Stimulated activated naive CD8-positive, alpha-beta T cell treated with anti-CD3 and anti-CD28 coated beads, Interleukin-15, Interleukin-2, amounts not matched to agents 100 U/mL and 50 U/mL, for 24 hours (primary cell): ENCODE results near the gene EXOC4.
"Not testable (repeated sequence)": the region's sequence is repeated elsewhere in the genome, so short reads cannot be mapped to it uniquely, and the experiment has no call there.

Source experiments
- ATAC-seq: fragments of 150-1000 bp; cut with Tn5 transposase; one replicate; pipeline ENCODE4 v1.10.0; 2021
- DNase-seq: peaks from one replicate; pipeline ENCODE4 v3.0.0; 2021

EXOC4 gene

DNA sequence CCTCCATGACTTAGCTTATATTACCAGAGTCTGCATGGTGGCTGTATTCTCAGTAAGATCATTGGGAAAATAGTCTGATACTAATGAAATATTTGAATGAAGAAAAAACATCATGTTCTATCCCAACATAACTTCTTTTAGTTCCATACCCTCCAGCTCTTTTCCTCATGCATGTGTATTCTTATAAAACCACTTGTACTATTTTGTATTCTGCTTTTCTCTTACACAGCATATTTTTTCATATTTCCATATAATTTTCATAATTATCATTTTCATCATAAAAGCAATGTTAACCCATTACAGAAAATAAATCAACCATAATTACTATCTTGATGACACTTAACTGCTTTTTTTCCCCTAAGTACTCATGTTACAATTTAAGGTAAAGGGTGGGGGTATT is 503.0 kb downstream of the EXOC4 start:
- DNase-seq = no peak

DNA sequence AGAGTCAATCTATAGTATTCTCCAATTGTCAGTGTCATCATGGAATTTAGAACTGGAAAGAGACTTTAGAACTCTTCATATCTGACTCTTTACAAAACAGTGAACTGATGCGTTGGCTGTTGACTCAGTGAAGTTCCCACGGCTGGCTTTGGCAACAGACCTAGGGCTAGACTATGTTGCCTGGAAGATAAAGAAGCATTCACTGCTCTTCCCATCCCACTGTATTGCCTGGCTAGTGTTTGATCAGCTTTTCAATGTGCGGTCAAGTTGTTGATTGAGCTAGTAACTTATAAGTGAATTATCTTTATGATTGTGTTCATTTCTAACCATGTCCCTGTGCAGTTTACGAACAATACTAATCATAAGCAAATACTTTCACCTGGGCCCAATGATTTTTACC is 508.6 kb downstream of the EXOC4 start:
- ATAC-seq = no peak
- DNase-seq = no peak

More for the DNA sequence above, 503.0 kb downstream of the EXOC4 start:
- ATAC-seq = no peak

DNA sequence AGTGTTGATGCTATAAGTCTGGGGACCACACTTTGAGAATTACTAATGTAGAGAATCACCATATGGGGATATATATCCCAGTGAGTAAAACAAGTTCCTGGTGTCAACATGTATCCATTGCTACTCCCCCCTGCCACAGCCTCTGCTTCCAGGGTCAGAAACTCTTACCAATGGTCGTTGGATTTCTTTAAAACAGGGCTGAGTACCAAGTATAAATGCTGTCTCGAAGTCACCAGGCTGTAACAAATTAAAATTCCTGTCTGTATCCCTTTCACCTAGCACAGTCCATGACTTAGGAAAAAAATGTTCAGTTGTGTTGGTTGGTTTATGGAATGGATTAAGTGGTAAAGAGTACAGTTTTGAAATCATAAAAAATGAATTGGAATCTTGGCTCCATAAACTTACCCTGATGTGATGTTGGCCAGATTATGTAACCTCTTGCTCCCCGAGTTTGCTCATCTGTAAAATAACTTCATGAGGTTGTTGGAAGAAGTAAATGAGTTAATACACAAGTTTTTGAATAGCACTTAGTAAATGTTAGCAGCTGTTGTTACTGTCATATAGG is 510.3 kb downstream of the EXOC4 start:
- no peak for ATAC-seq
- DNase-seq = no peak

DNA sequence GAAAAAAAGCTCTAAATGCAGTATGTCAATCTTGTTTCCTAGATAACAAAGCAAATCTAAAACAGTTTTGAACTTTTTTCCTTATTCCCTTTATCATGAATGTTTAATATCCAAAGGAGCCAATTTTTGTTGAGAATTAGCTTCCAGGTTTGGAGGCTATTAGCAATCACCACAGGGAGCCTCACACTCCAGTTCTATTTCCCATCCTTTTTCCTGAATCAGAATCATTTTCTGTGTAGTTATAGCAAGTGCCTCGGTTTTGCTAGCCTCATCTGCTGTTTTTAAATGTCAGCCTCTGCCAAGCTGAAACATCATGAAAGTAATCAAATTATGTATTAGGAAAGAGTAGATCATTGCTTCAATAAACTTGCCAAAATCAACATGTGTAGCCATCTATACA is 516.8 kb downstream of the EXOC4 start:
- ATAC-seq = no peak
- DNase-seq = no peak

DNA sequence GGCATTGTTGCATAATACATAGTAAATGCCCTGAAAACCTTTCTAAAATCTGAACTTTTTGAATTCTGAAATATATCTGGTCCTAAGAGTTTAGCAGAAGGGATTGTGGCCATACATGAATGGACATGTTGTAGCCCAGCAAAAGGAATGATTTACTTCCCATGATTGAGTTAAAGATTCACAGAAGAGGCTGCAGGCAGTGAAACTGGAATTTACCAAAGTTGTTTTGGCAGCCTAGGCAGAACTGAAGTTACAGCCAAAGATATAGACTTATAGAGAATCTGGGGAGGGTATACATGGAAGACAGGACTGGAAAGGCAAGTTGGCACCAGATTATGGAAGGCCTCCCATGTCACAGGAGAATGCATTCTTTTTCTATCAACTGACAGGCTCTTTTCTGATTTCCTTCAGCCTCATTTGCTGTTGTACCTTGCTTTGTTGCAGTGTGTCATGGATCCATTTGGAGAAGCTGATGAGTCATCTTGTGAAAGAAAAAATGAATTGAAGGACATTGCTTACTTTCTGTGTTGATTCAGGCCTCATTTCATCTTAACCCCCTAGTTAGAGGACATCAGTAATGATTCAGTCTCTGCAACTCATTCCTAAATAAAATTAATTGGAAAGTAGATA is 518.1 kb downstream of the EXOC4 start:
- DNase-seq (no peak), ATAC-seq (no peak)

DNA sequence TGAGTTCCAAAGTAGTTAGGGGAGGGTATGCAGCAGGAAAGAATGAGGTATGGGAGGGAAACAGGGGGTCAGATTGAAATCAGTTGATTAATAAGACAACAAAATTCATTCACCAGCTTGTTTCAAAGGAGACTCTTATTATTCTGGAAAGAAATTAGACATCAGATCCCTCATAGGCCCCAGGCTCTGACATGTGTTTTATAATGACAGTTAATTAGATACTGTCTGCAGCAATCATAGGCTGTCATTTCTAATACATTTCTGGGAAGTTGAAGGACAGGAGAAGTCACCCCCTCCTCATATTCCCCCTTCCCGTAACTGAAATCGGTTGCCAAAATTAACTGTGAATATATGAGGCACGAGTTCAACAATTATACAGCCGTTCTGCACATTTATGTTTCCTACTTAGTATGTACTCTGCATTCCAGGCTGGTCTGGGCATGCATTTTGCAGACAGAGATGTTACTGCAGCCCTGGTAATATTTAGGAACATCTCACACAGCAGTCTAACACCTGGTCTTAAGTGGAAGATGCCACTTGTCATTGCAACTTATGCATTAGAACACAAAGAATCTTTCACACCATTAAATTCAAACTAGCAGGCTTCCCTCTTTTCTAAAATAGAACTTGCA is 519.0 kb downstream of the EXOC4 start:
- ATAC-seq (no peak), DNase-seq (no peak)

DNA sequence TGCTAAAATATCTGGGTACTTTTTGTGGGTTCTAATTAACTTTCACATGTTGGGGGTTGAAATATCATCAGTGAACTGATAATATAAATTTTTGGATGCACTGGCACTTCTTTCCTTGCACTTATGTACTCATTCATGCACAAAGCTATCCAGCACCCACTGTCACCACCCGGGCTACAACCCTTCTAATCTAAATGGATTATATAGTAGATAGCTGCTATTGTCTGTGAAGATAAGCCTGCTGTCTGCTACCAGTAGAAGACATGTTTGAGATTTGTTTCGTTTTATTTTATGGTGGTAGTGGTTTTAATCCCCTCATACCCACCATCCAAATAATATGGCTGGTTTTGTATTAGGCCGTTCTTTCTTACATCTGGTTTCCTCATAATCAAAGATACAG is 520.7 kb downstream of the EXOC4 start:
- DNase-seq (no peak), ATAC-seq (no peak)

DNA sequence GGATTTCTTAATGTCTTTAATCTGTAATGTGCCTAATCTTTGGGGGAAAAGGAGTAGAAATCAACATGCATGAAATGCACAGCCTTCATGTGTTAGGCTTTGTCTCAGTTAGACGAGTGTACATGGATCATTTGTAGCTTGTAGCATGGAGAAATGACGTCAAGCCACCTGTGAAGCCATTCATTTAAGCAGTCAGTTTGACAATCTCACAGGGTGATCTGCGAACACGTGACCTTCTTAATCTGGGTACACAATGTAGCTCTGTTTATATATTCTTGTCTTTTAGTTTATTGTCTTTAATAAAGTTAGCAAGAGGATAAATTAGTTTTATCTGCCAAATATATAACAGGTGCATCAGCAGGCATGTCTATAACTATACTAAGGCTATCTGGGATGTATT is 522.3 kb downstream of the EXOC4 start:
- ATAC-seq = no peak
- DNase-seq = no peak

DNA sequence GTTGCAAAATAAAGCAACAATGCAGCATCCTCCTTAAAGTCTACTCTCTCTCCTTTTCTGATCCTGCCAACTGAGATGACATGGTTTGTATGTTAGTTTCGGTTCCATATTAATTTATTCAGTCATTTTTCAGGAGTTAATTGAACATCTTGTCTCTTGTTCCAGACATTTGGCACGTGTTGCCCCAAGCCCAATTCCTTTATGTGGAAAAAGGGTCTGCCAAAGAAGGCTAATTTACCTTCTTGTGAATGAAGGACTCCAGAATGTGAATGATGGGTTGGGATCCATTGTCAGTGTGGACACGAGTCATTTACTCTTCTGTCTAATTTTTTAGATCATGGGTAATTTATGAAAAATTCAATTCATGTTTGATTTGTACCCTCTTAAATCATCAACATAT is 523.4 kb downstream of the EXOC4 start:
- ATAC-seq (no peak), DNase-seq (no peak)

DNA sequence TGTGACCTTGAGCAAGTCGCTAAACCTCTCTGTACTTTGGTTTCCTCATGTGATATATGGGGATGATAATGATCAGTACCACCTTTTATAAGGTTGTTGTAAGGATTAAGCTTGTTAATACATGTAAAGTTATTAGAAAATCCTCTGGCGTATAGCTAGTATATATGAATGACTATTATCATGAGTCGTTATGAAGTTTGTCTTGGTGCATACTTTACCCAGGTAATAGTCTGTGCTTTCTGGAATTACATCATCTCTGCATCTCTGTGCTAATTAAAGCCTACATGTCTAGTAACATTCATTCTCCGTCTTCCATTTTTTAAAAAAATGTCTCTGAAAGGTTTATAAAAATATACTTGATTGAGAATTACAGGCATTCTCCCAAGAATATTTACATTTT is 524.8 kb downstream of the EXOC4 start:
- DNase-seq (no peak), ATAC-seq (no peak)

DNA sequence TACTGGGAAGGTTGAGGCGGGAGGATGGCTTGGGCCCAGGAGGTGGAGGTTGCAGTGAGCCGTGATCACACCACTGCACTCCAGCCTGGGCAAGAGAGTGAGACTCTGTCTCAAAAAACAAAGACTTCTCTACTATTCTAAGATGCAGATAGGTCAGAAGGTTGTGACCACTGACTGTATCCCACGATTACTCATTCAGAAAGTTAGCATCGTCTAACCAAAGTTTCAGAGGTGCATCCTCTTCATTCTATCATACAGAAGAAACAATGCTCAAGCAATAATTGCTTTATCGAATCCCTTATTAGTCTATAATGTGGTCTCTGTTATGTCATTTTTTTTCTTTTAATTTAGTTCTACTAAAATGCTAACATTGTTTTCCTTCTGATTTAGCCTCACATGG is 525.6 kb downstream of the EXOC4 start:
- ATAC-seq (no peak), DNase-seq (no peak)

DNA sequence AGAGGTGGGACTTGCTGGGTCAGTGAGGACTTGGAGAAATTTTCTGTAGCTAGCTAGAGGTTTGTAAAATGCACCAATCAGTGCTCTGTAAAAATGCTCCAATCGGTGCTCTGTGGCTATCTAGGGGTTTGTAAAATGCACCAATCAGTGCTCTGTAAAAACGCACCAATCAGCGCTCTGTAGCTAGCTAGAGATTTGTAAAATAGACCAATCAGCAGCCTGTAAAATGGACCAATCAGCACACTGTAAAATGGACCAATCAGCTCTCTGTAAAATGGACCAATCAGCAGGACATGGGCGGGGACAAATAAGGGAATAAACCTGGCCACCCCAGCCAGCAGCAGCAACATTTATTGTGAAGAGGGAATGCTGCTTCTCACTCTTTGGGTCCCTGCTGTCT is 526.7 kb downstream of the EXOC4 start:
- not testable (repeated sequence) for ATAC-seq, DNase-seq

DNA sequence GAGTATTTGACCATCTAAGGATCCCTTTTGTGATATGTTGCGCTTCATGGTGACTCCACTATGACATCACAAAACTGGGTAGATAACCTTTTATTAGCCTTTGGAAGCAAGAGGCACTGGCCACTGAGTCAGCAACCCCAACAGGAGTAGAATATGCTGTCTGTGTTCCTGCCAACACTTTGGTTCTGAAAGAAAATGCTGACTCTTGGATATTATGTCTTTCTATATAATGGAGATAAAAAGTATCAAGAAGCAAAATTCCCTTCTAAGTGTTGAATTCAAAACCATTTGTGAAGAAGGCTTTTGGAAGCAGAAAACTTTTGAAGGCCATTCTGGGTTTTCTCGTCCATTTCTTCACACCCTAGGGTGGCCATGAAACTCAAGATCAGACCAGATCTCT is 528.0 kb downstream of the EXOC4 start:
- ATAC-seq = no peak
- DNase-seq = no peak

DNA sequence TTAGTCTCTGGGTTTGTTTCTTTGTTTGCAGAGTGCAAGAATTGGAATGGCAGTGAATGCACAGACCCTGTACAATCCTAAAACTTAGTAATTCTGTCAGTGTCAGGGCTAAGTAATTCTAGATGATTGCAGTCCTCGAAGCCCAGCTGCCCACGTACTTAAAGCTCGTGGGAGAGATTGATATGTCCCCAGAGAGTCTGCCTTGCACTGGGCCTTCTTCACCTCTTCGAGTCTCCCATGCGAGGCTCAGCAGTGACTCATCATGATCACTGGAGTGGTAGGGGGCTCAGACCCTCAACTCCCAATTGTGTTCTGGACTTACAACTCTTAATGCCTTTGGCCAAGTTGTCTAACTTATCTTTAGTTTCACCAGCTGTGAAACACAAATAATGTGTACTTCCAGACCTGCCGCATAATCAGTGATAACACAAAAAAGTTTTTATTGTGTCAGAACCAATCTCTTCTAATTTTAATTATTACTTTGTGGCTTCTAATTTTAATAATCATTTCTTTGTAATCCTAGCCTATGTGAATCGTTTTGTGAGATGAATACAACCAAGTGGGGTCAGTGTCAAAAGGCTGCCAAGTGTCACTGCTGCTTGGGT is 528.7 kb downstream of the EXOC4 start:
- DNase-seq (no peak), ATAC-seq (no peak)

DNA sequence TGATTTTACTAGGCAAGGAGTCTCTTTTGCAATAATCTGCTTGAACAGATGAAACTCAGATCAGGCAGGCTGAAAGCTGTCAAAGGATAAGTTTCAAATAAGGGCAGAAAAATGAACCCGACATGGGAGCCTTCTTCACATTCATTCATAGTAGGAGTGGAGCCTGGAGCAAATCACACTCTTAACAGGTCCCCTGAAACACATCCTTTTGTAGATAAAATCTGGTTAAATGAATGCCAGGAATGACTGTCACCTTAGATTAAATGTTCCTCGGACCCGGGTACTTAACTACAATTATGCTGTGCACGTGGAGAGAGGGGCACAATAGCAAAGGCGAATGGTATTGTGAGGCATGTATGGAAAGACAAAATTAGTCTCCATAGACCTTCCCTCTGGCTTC is 529.6 kb downstream of the EXOC4 start:
- DNase-seq (no peak), ATAC-seq (no peak)

DNA sequence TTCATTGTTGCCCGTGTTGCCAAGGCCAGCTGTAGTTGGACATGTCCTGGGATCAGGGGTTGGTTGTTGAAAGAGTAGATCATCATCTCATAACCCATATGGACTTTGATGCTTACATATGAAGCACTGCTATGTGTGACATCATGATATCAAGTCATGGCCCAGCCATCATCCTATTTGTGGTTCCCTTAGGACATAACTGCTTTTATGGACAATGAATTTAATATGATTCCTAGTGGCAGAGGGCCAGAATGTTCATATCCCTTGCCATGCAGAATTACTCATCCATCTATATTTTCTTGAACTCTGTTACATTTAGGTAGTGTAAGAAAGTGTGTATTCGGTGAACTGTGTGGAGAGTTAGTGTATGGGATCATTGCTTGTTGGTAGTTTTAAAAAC is 530.4 kb downstream of the EXOC4 start:
- ATAC-seq = no peak
- DNase-seq = no peak

DNA sequence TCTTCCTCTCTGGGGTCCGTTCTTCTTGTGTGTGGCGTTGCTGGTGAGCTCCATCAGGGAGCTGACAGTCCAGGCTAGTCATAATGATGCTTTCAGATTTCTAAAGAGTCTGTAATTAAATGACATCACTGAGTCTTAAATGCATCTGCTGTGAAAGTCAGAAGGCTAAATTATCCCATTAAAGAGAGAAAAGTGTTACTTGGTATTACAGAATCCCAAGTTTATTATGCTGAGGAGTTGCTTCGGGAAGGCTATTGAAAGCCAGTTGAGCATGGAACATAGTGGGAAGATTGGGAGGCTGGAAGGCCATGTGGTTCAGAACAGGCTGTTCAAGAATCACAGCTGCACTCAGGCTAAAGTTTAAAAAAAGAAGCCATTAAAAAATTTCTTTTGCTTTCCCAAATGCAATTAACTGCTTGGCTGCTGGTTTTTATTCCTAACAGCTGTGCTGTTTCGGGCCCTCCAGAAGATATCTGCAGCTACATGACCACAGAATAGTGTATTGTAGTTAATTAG is 531.7 kb downstream of the EXOC4 start:
- no peak for DNase-seq
- ATAC-seq = no peak

DNA sequence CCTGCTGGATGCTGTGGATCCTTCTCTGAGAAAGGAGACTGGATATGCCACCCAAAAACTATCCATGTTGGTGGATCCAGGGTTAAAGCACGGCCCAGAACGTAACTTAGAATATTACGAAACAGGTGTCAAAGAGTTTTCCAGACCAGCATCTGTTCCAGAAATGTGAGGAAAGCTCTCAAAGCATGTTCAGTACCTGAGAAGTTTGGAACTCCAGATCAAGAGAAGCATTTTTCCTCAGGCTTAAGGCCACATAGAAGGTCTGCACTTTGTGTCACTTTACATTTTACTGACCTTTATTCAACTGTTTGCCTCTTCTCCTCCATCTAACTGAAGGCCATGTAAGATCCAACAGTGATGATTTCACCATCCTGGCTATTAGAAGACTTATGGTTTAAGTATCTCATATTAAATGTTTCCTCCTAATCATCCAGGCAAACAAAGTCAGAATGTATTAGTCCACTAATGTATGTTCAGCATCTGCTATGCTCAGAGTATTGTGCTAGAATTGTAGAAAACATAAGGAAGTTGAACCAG is 533.6 kb downstream of the EXOC4 start:
- DNase-seq = no peak
- ATAC-seq = no peak

DNA sequence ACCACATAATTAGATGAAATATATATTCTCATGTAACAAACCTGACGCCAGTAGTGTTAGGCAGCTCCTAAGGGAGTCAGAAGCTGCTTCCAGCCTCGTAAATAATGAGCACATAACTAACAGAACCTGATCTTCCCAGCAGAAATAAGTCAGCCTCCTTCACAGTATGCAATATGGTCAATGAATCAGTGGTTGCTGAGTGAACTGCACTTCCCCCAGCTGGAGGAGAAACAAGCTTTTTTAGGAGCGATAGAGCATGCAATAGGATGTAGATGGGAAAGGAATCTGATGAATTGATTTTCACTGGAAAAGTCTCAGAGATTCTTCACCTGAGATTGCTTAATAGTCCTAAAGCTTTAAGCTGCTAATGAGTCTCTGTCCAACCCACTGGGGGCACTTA is 537.1 kb downstream of the EXOC4 start:
- ATAC-seq = no peak
- DNase-seq = no peak

DNA sequence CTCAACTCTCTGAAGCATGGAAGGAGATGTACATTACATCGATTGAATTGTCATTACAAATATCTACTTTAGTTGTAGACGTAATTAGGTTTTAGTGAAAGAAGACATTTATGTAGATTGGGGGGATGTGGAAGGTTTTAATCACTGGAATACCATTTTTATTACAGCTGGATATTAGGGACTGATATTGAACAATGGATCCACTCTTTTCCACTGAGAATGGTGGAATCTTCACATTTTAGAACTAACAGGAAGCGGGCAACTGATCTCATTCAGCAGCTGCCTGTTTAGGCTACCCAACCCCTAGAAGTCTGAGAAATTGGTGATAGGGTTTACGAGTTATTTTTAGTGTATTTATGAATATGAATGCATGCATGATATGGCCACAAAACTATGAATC is 538.0 kb downstream of the EXOC4 start:
- no peak for ATAC-seq
- DNase-seq = no peak

DNA sequence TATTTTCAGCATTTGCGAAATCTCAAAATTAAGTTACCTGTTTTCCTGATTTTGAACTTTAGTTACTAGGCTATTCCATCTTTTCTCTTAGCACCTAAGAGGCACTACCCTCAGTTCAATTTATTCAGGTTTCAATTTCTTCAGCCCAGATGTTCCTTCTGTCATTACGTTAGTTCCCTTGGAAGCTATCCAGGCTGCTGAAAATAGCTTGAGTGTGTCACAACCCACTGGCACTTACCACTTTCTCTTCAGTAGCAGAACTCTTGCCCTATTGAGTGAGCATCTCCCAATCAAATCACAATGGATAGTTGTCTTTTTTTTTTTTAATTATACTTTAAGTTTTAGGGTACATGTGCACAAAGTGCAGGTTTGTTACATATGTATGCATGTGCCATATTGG is 541.6 kb downstream of the EXOC4 start:
- DNase-seq (no peak), ATAC-seq (no peak)

DNA sequence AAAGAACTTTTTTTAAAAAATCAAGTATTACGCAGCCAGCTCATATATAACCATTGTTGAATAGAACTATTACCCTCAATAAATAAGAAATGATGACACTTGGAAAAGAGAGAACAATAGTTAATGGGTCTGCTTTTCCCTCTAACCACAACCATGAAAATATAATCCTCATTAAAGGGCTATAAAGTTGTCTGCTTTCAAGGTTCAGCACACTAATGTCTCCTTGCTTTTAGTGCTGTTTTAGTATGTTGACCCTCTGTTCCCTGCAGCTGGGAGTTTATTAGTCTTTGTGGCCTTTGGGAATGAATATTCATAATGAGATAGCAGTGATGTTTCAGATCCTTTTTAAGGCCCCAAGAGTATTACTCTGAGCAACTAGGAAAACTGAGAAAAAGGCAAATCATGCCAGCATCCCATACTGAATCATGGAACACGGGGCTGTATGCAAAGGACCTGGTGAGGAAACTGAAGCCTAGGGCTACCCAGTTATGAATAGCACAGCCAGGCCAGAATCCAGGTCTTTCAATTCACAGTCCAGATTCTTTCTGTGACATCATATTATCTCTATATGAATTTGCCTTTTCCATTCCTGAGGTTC is 542.3 kb downstream of the EXOC4 start:
- no peak for ATAC-seq
- no peak for DNase-seq
